Smooth muscle cell (in vitro differentiated cells): ENCODE measurements around the gene LRRC38. TPM values are rescaled to one million over a fixed set of nuclear protein-coding genes. Genes with fewer than 3 reads are reported as not detected.

Source experiments
- DNase-seq: peaks from one replicate; lab custom pipeline; 2025; ENCODE audit not compliant: unreplicated experiment; lab: John Stamatoyannopoulos, UW
- H2AFZ ChIP-seq: fragments of 200-600 bp; sonication (generic); 2 replicates; pipeline ENCODE4 v1.6.0; 2016; ENCODE audit warnings: antibody characterized with exemption, low read depth, mild to moderate bottlenecking
- H3F3A ChIP-seq: fragments of 200-600 bp; sonication (generic); 2 replicates; pipeline ENCODE4 v1.6.0; 2017; ENCODE audit warnings: antibody characterized with exemption, low read depth
- H3K27ac ChIP-seq: fragments of 200-600 bp; sonication (generic); 2 replicates; pipeline ENCODE4 v1.5.1; 2016; ENCODE audit warnings: low read depth, mild to moderate bottlenecking
- H3K27me3 ChIP-seq: fragments of 200-600 bp; sonication (generic); 2 replicates; pipeline ENCODE4 v1.6.1; 2016; ENCODE audit warnings: low read depth, mild to moderate bottlenecking
- H3K36me3 ChIP-seq: fragments of 200-600 bp; sonication (generic); 2 replicates; pipeline ENCODE4 v1.5.1; 2016; ENCODE audit warnings: low read depth
- H3K4me1 ChIP-seq: fragments of 200-600 bp; sonication (generic); 2 replicates; pipeline ENCODE4 v1.5.1; 2016; ENCODE audit warnings: low read depth
- H3K4me2 ChIP-seq: fragments of 200-600 bp; sonication (generic); 2 replicates; pipeline ENCODE4 v1.6.0; 2016; ENCODE audit warnings: mild to moderate bottlenecking
- H3K4me3 ChIP-seq: fragments of 200-600 bp; sonication (generic); 2 replicates; pipeline ENCODE4 v1.5.1; 2016; ENCODE audit warnings: mild to moderate bottlenecking
- H3K79me2 ChIP-seq: fragments of 200-600 bp; sonication (generic); 2 replicates; pipeline ENCODE4 v1.6.0; 2016; ENCODE audit warnings: low read depth, mild to moderate bottlenecking
- H3K9ac ChIP-seq: fragments of 200-600 bp; sonication (generic); 2 replicates; pipeline ENCODE4 v1.6.0; 2016; ENCODE audit warnings: low read depth
- H3K9me3 ChIP-seq: fragments of 200-600 bp; sonication (generic); replicated peaks from 2 replicates; pipeline ENCODE4 v1.5.1; 2016; ENCODE audit warnings: low read depth
- H4K20me1 ChIP-seq: fragments of 200-600 bp; sonication (generic); 2 replicates; pipeline ENCODE4 v1.6.0; 2016; ENCODE audit warnings: low read depth
- CTCF ChIP-seq: fragments of 200-600 bp; sonication (generic); IDR thresholded peaks from 2 replicates; pipeline ENCODE4 v1.5.1; 2017; ENCODE audit warnings: borderline replicate concordance, mild to moderate bottlenecking, antibody characterized with exemption; ENCODE audit not compliant: insufficient read depth, poor library complexity, severe bottlenecking
- WGBS: methylation state at CpG from one replicate; pipeline ENCODE4 v1.1.7; 2016; ENCODE audit warnings: low lambda C conversion rate; 5-methylcytosine and 5-hydroxymethylcytosine counted together
- polyA plus RNA-seq: library from polyadenylated mRNA; unstranded; fragments of >200 nt; fragmentation: Nextera tagmentation; extraction: Ambion mirVana; gene quantifications from 2 replicates; pipeline ENCODE4 v1.2.1, GENCODE V29; 2016
- total RNA-seq: library from RNA; depleted of rRNA; stranded (reverse); fragments of >200 nt; gene quantifications from 2 replicates; pipeline ENCODE4 v1.2.3, GENCODE V29; 2014

Gene LRRC38
- total and polyA plus RNA-seq, 2 experiments from 2014 or later: 0.39 TPM; not detected in 1

DNA sequence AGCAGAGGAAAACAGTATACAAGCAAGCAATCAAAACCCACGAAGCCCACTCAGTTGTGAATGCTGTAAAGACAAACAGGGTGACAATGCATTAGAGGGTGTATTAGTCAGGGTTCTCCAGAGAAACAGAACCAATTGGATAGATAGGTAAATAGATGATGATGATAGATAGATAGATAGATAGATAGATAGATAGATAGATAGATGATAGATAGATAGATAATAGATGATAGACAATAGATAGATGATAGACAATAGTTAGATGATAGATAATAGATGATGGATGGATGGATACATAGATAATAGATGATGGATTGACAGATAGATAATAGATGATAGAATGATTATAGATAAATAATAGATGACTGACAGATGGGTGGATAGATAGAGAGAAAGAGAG, 48.3 kb downstream of the LRRC38 start:
- Histone ChIP-seq H3K9ac (no peak overlapping the region), H3F3A (no peaks in the 10 kb centered on the region), H3K4me1 (no peaks in the 10 kb centered on the region), H3K9me3 (no peaks in the 10 kb centered on the region), H3K27ac (no peak overlapping the region), H4K20me1 (no peaks in the 10 kb centered on the region), H3K79me2 (no peaks in the 10 kb centered on the region), H2AFZ (no peak overlapping the region), H3K4me2 (no peak overlapping the region), H3K4me3 (no peak overlapping the region), H3K36me3 (no peaks in the 10 kb centered on the region), H3K27me3 (no peaks in the 10 kb centered on the region)
- no peak for TF ChIP-seq CTCF
- DNase-seq: no peak
- 69% methylated on average over 1 of the region's 1 CpG for WGBS

DNA sequence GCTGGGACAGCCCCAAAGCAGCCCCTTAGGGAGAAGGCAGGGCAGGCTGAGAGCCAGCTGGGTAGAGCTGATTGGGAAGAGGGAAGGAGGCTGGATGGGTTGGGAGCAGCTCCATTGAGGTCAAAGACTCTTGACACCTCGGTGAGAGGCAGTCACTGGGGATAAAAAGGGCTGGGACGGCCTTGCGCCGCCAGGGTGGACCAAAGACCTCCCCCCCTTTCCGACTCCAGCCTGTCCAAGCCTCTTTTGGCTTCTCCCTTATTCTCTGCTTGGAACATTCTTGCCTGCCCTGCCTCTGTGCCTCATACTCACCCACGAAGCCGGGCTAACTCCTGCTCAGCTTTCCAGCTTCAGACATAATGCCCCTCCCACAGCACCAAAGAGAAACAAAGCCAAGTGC, 51.1 kb downstream of the LRRC38 start:
- no peak for TF ChIP-seq CTCF
- 80% methylated on average over 7 of the region's 7 CpGs for WGBS

GRCh38 chr1:13461977-13462376, 51.8 kb downstream of the LRRC38 start:
- Histone ChIP-seq H3K4me2 (no peak overlapping the region), H3K27ac (no peak overlapping the region), H3K9ac (no peak overlapping the region), H3K27me3 (no peaks in the 10 kb centered on the region), H3K36me3 (no peaks in the 10 kb centered on the region), H3K79me2 (no peaks in the 10 kb centered on the region), H3F3A (no peaks in the 10 kb centered on the region), H2AFZ (no peak overlapping the region), H3K9me3 (no peaks in the 10 kb centered on the region), H3K4me1 (no peaks in the 10 kb centered on the region), H3K4me3 (no peak overlapping the region), H4K20me1 (no peaks in the 10 kb centered on the region)
- no peak for DNase-seq
- TF ChIP-seq CTCF: no peak
- 63% methylated on average over 2 of the region's 2 CpGs for WGBS

More for the DNA sequence above, 51.1 kb downstream of the LRRC38 start:
- no peaks in the 10 kb centered on the region for H3K9me3 ChIP-seq
- H3K4me1 ChIP-seq: no peaks in the 10 kb centered on the region
- no peaks in the 10 kb centered on the region for H3K79me2 ChIP-seq
- no peak for DNase-seq
- no peak overlapping the region for H3K4me2 ChIP-seq
- H4K20me1 ChIP-seq: no peaks in the 10 kb centered on the region
- no peak overlapping the region for H3K9ac ChIP-seq
- no peak overlapping the region for H3K4me3 ChIP-seq
- H3K36me3 ChIP-seq: no peaks in the 10 kb centered on the region
- no peak overlapping the region for H3K27ac ChIP-seq
- H3K27me3 ChIP-seq: no peaks in the 10 kb centered on the region
- no peaks in the 10 kb centered on the region for H3F3A ChIP-seq
- no peak overlapping the region for H2AFZ ChIP-seq

DNA sequence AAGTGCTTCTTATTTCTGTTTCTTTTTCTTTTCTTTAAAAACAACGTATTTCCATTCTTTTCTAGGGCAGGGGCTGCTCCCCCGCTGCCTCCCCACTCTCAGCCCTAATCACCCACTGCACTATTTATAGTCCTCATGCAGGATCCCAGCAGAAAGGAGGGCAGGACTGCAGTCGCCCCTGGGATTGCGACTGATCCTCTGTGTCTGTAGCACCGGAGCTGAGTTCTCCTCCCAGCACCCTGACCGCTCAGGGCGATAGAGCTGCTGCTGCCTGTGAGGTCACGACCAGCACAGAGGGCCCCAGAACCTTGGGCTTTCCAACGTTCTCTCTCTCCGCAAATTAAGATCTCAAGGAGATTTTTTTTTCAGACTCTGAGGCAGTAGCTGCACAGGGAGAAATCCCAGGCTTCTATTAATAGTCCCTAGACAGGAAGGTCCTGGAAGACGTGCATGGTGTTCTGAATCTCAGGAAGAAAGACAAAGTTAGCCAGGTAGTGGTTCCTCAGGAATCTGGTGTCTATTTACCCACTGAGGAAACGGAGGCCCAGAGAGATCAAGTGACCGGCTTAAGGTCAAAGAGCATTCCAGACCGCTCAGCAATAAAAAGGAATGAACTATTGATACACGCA, 56.8 kb downstream of the LRRC38 start:
- Histone ChIP-seq H3K4me2 (no peak overlapping the region), H2AFZ (no peak overlapping the region), H3K79me2 (no peaks in the 10 kb centered on the region), H3K36me3 (no peaks in the 10 kb centered on the region), H3F3A (no peaks in the 10 kb centered on the region), H3K27ac (no peak overlapping the region), H3K4me3 (no peak overlapping the region), H3K4me1 (no peaks in the 10 kb centered on the region), H3K9ac (no peak overlapping the region), H4K20me1 (no peaks in the 10 kb centered on the region), H3K9me3 (no peaks in the 10 kb centered on the region), H3K27me3 (no peaks in the 10 kb centered on the region)
- DNase-seq: no peak
- TF ChIP-seq CTCF: no peak
- 74% methylated on average over 15 of the region's 15 CpGs for WGBS
